ENCODE results near the gene SCGN. TPM values are rescaled to one million over a fixed set of nuclear protein-coding genes. Genes with fewer than 3 reads are reported as not detected.

Gene SCGN
- total and polyA plus RNA-seq, 2 of the 13 experiments (the other 11 are each of a cell fraction or from before 2014, with no cell fraction given), result 2.9 to 29.0 TPM

- TF ChIP-seq ZBTB14 (CRISPR knock-in tag; IDR thresholded peaks at IDR 0.05) (no peak), ZNF691 (CRISPR knock-in tag; IDR thresholded peaks at IDR 0.05; ENCODE audit: borderline replicate concordance, low read depth) (no peak), EEA1 (CRISPR knock-in tag; IDR thresholded peaks at IDR 0.05; ENCODE audit: borderline replicate concordance) (no peak), PATZ1 (CRISPR knock-in tag; IDR thresholded peaks at IDR 0.05) (0 out of 2 replicates have a peak, but pooled peaks have one; percentile 18), ZNF775 (CRISPR knock-in tag; IDR thresholded peaks at IDR 0.05; ENCODE audit: borderline replicate concordance) (no peak), ETV6 (CRISPR knock-in tag; conservative IDR thresholded peaks at IDR 0.05) (no peak), MED13 (CRISPR knock-in tag; IDR thresholded peaks at IDR 0.05) (no peak), DDIT3 (CRISPR knock-in tag; IDR thresholded peaks at IDR 0.05) (no peak)
Measured at GRCh38 chr6:25706314-25707014, 54.4 kb downstream of the SCGN start (continued).
